ENCODE results near the gene PECR. TPM values are rescaled to one million over a fixed set of nuclear protein-coding genes. Genes with fewer than 3 reads are reported as not detected.

PECR gene
- total RNA-seq, 1 experiment from 2014 or later: 16.3 TPM

DNA sequence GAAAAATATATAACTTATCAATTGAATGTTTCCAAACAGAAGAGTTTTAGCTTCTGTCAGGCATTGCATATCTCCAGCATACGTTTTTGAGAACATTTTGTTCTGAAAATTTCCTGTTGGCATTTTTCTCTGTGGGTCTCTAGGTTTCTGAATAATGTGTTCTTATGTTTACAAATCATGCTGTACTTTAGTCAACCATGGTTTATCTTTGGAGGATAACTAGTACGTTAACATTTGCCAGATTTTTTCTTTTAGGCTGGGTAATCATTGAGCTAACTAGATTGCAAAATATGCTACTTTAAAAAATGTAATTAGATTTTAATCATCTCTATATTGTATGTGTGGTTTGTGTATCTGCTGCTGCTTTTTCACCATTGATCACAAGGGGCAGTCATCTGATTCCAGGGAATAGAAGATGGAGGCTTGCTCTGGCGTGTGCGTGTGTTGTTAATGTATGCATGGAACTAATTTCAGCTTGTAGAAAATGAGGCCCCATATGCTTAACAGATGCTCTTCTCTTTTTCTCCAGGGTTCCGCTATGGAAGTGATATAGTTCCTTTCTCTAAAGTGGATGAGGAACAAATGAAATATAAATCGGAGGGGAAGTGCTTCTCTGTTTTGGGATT, 48.9 kb upstream of the PECR start:
- H3K4me1 ChIP-seq (ENCODE audit: control insufficient read depth in 1 of 2, insufficient read depth in 2 of 2, low read length in 2 of 2): no peaks in the 10 kb centered on the region
- H3K9ac ChIP-seq (ENCODE audit: low read length): no peak overlapping the region
- peaks cover 24% of the 10 kb centered on the region; the same call in 1 of the 2 replicates for H4K20me1 ChIP-seq (ENCODE audit: insufficient read depth)
- ChIA-PET POLR2A (no interaction called here), CTCF (no interaction called here), RAD21 (ENCODE audit: low non-redundant PET in 1 of 2, low total read pairs in 2 of 2, uncharacterized antibody in 2 of 2, unreplicated experiment in 2 of 2) (no interaction called here)
- peaks cover 85% of the 10 kb centered on the region in 2 experiments for H3K36me3 ChIP-seq (ENCODE audit: control insufficient read depth in 1 of 2, insufficient read depth in 2 of 2, low read length in 2 of 2)
- intact Hi-C loops (cut with micrococcal nuclease): no loop called here
- ATAC-seq: peak; percentile 61
- TF ChIP-seq POLR2AphosphoS5 (IDR thresholded peaks at IDR 0.05; ENCODE audit: low read depth, low read length) (no peak), EGR1 (IDR thresholded peaks at IDR 0.05; ENCODE audit: low read depth) (no peak), CBX3 (IDR thresholded peaks at IDR 0.05; ENCODE audit: low read depth) (no peak)
- TF ChIP-seq, protein P1, sequence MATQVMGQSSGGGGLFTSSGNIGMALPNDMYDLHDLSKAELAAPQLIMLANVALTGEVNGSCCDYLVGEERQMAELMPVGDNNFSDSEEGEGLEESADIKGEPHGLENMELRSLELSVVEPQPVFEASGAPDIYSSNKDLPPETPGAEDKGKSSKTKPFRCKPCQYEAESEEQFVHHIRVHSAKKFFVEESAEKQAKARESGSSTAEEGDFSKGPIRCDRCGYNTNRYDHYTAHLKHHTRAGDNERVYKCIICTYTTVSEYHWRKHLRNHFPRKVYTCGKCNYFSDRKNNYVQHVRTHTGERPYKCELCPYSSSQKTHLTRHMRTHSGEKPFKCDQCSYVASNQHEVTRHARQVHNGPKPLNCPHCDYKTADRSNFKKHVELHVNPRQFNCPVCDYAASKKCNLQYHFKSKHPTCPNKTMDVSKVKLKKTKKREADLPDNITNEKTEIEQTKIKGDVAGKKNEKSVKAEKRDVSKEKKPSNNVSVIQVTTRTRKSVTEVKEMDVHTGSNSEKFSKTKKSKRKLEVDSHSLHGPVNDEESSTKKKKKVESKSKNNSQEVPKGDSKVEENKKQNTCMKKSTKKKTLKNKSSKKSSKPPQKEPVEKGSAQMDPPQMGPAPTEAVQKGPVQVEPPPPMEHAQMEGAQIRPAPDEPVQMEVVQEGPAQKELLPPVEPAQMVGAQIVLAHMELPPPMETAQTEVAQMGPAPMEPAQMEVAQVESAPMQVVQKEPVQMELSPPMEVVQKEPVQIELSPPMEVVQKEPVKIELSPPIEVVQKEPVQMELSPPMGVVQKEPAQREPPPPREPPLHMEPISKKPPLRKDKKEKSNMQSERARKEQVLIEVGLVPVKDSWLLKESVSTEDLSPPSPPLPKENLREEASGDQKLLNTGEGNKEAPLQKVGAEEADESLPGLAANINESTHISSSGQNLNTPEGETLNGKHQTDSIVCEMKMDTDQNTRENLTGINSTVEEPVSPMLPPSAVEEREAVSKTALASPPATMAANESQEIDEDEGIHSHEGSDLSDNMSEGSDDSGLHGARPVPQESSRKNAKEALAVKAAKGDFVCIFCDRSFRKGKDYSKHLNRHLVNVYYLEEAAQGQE (IDR thresholded peaks at IDR 0.05; ENCODE audit: low read depth): no peak
- no peak overlapping the region for H3K4me2 ChIP-seq (ENCODE audit: low read length)
- no peaks in the 10 kb centered on the region for H3K9me2 ChIP-seq (ENCODE audit: insufficient read depth)
- no peaks in the 10 kb centered on the region for H3K27me3 ChIP-seq (ENCODE audit: insufficient read depth, low read length)
- H3K9me3 ChIP-seq (ENCODE audit: control insufficient read depth in 1 of 2, insufficient read depth in 1 of 2, low read depth in 1 of 2, low read length in 2 of 2): no peaks in the 10 kb centered on the region
- no peak overlapping the region for H2AFZ ChIP-seq (ENCODE audit: low read depth, low read length, poor library complexity, severe bottlenecking)
- no peak overlapping the region for H3K27ac ChIP-seq (ENCODE audit: low read depth, low read length)
- no peak overlapping the region for H3K4me3 ChIP-seq (replicated peaks in 1 of 2; ENCODE audit: low read depth in 1 of 2, low read length in 2 of 2)
- no TSS peak for BruUV-seq (replicated peaks)
- no peak for DNase-seq (ENCODE audit: low read depth, low spot score)
- peaks cover 98% of the 10 kb centered on the region for H3K79me2 ChIP-seq (ENCODE audit: insufficient read depth, low read length)

DNA sequence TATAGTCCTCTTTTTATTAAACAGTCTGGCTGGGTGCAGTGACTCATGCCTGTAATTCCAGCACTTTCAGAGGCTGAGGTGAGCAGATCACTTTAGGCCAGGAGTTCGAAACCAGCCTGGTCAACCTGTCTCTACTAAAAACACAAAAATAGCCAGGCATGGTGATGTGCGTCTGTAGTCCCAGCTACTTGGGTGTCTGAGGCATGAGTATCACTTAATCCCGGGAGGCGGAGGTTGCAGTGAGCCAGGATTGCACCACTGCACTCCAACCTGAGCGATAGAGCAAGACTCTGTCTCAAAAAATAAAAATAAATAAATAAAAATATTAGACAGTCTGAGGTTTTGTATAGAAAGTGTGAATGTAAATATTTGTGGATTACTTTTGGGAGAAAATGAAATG, 45.3 kb upstream of the PECR start:
- Histone ChIP-seq H3K4me3 (replicated peaks in 1 of 2; ENCODE audit: low read depth in 1 of 2, low read length in 2 of 2) (no peak overlapping the region), H3K27ac (ENCODE audit: low read depth, low read length) (no peak overlapping the region), H3K79me2 (ENCODE audit: insufficient read depth, low read length) (peaks cover 99% of the 10 kb centered on the region), H3K36me3 (ENCODE audit: control insufficient read depth in 1 of 2, insufficient read depth in 2 of 2, low read length in 2 of 2) (peaks cover 84 to 86% of the 10 kb centered on the region in 2 experiments), H2AFZ (ENCODE audit: low read depth, low read length, poor library complexity, severe bottlenecking) (no peak overlapping the region), H3K9ac (ENCODE audit: low read length) (no peak overlapping the region), H4K20me1 (ENCODE audit: insufficient read depth) (peaks cover 24% of the 10 kb centered on the region; the same call in 1 of the 2 replicates), H3K9me3 (ENCODE audit: control insufficient read depth in 1 of 2, insufficient read depth in 1 of 2, low read depth in 1 of 2, low read length in 2 of 2) (no peaks in the 10 kb centered on the region), H3K4me1 (ENCODE audit: control insufficient read depth in 1 of 2, insufficient read depth in 2 of 2, low read length in 2 of 2) (no peaks in the 10 kb centered on the region), H3K27me3 (ENCODE audit: insufficient read depth, low read length) (no peaks in the 10 kb centered on the region), H3K9me2 (ENCODE audit: insufficient read depth) (no peaks in the 10 kb centered on the region), H3K4me2 (ENCODE audit: low read length) (no peak overlapping the region)
- ChIA-PET CTCF (interaction anchor here (1.0 to 2.1 kb wide), 2 partner anchors 13 kb away, joined by 5 to 8 read pairs; no protein-coding TSS in a partner anchor), POLR2A (interaction anchor here (1.0 kb wide), 1 partner anchor 13 kb away, joined by 3 read pairs; no protein-coding TSS in a partner anchor), RAD21 (ENCODE audit: low non-redundant PET in 1 of 2, low total read pairs in 2 of 2, uncharacterized antibody in 2 of 2, unreplicated experiment in 2 of 2) (no interaction called here)
- ATAC-seq (no peak), DNase-seq (ENCODE audit: low read depth, low spot score) (no peak)
- intact Hi-C loops (cut with micrococcal nuclease): no loop called here
- BruUV-seq (replicated peaks): no TSS peak
- TF ChIP-seq ZNF274 (IDR thresholded peaks at IDR 0.05; ENCODE audit: low read depth, low read length) (no peak), CBX3 (IDR thresholded peaks at IDR 0.05; ENCODE audit: low read depth) (no peak), TCF7L2 (IDR thresholded peaks at IDR 0.05; ENCODE audit: borderline replicate concordance, extremely low read depth, insufficient read depth, insufficient read length) (no peak), YY1 (IDR thresholded peaks at IDR 0.05; ENCODE audit: extremely low read depth, insufficient replicate concordance, low read depth, low read length) (no peak), EZH2 (IDR thresholded peaks at IDR 0.05) (no peak), EGR1 (IDR thresholded peaks at IDR 0.05; ENCODE audit: low read depth) (no peak), RAD21 (IDR thresholded peaks at IDR 0.05; ENCODE audit: low read depth) (no peak), CEBPB (IDR thresholded peaks at IDR 0.05; ENCODE audit: low read depth) (no peak), FOSL1 (IDR thresholded peaks at IDR 0.05; ENCODE audit: low read depth) (no peak)
- TF ChIP-seq, protein P2, sequence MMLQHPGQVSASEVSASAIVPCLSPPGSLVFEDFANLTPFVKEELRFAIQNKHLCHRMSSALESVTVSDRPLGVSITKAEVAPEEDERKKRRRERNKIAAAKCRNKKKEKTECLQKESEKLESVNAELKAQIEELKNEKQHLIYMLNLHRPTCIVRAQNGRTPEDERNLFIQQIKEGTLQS (IDR thresholded peaks at IDR 0.05): no peak
- TF ChIP-seq, protein P1 (IDR thresholded peaks at IDR 0.05; ENCODE audit: low read depth): no peak
